ENCODE measurements around the gene NFYC. TPM values are rescaled to one million over a fixed set of nuclear protein-coding genes. Genes with fewer than 3 reads are reported as not detected.
A peak's percentile ranks its signal among the peaks of the same experiment; 100 is the strongest.

Gene NFYC
- polyA plus RNA-seq, 1 of the 3 experiments (the other 2 are of a cell fraction) = 72.4 TPM

GRCh38 chr1:40784141-40784770 is 92.8 kb downstream of the NFYC start (continued):
- TF ChIP-seq REST (IDR thresholded peaks at IDR 0.05; ENCODE audit: low read depth, low read length) = no peak
- TF ChIP-seq, protein P1, sequence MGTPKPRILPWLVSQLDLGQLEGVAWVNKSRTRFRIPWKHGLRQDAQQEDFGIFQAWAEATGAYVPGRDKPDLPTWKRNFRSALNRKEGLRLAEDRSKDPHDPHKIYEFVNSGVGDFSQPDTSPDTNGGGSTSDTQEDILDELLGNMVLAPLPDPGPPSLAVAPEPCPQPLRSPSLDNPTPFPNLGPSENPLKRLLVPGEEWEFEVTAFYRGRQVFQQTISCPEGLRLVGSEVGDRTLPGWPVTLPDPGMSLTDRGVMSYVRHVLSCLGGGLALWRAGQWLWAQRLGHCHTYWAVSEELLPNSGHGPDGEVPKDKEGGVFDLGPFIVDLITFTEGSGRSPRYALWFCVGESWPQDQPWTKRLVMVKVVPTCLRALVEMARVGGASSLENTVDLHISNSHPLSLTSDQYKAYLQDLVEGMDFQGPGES (IDR thresholded peaks at IDR 0.05; ENCODE audit: low read depth, low read length) = no peak

DNA sequence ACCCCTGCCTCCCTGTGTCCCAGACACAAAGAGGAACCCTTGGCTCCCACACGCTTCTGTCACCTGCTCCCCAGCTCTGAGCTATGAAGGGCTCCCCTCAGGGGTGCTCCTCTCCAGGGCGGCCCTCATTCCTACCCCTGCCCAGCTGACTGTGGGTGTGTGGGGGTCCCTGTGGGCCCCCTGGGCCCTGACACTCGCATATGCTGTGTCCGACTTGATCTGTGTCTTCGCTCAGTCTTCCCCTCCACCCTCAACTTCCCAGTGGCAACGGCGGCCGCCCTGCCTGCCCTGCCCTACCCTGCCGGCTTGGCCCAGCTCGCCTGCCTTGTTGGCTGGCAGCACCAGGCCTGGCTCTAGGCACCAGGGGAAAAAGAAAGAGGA is 93.3 kb downstream of the NFYC start:
- WGBS (ENCODE audit: low lambda C conversion rate) = 92% methylated on average over 10 of the region's 10 CpGs
- H3K9me2 ChIP-seq = no peaks in the 10 kb centered on the region
- no peaks in the 10 kb centered on the region for H3F3A ChIP-seq (replicated peaks; ENCODE audit: insufficient read depth)
- no peaks in the 10 kb centered on the region for H3K36me3 ChIP-seq (replicated peaks in 1 of 2; ENCODE audit: control insufficient read depth in 1 of 2, insufficient read depth in 2 of 2, low read length in 1 of 2)
- DNase-seq = peak; percentile 47
- H3K27me3 ChIP-seq (ENCODE audit: insufficient read depth) = no peaks in the 10 kb centered on the region
- peaks cover 0 to 4% of the 10 kb centered on the region in 2 experiments; a peak in 1 of 4 replicates for H3K4me1 ChIP-seq (ENCODE audit: control insufficient read depth in 1 of 2, insufficient read depth in 2 of 2, low read depth in 1 of 2, low read length in 1 of 2)
- H3K4me2 ChIP-seq = no peak overlapping the region
- no peak overlapping the region for H3K27ac ChIP-seq (ENCODE audit: low read depth in 2 of 2, low read length in 1 of 2)
- no peaks in the 10 kb centered on the region for H3K9me3 ChIP-seq
- CTCF ChIA-PET = interaction anchor here (1.4 to 1.9 kb wide), 3 partner anchors 11 to 65 kb away, joined by 3 to 14 read pairs (median 6); no protein-coding TSS in a partner anchor
- H4K20me1 ChIP-seq (ENCODE audit: insufficient read depth) = no peaks in the 10 kb centered on the region
- H3K79me2 ChIP-seq (ENCODE audit: insufficient read depth) = no peaks in the 10 kb centered on the region
- H3K4me3 ChIP-seq (ENCODE audit: low read depth in 2 of 2, low read length in 1 of 2) = no peak overlapping the region
- no peak for TF ChIP-seq YY1 (IDR thresholded peaks at IDR 0.05; ENCODE audit: low read depth)
- no peak for TF ChIP-seq REST (IDR thresholded peaks at IDR 0.05; ENCODE audit: low read depth, low read length)
- no peak for TF ChIP-seq MXI1 (IDR thresholded peaks at IDR 0.05; ENCODE audit: low read depth, low read length)
- no peak overlapping the region for H2AFZ ChIP-seq (ENCODE audit: low read depth)
- H3K9ac ChIP-seq = no peak overlapping the region
- POLR2A ChIA-PET = no interaction called here

Data from SK-N-SH (cell line).